IPS-NIHi11 (cell line): ENCODE measurements around the gene PDIA5.

Experiments used
- DNase-seq: peaks from one replicate; pipeline ENCODE4 v3.0.0; 2012; ENCODE audit warnings: mixed read lengths, low spot score

PDIA5 gene

DNA sequence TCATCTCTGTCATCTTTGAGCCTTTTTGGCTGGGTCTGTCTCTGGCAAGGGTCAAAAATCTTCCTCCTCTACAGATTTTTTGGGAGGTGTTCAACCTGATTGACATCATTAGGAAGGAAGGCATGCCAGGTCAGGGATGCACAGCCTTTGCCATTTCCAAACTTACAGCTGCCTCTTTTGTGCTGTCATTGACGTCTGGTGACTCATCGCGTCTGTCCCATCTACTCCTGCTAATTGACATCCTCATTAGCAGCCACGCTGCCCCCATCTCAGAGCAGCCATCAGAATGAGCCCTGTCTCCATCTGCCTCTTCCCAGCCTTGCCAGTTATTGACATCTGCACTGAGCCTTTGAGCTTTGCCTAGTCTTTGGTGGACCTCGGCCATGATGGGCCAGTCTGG is 53.0 kb downstream of the PDIA5 start:
- no peak for DNase-seq

GRCh38 chr3:123120573-123120972 is 53.7 kb downstream of the PDIA5 start:
- no peak for DNase-seq

DNA sequence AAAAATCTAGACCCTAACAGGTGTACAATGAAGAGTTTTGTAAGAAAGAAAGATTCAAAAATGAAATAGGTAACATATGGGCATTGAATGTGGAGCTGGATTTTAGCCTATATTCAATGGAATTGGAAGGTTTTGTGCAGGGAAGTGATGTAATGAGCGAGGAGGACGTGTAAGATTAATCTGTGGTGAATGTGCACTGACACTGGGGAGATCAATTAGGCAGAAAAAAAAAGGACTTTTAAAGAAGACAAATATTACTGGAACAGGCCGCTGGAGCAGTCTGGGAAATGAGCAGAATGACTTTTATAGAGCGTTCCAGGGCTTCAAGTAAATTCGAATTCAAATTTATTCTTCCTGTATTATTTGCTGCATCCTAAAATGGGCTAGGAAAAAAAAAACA is 55.2 kb downstream of the PDIA5 start:
- no peak for DNase-seq

DNA sequence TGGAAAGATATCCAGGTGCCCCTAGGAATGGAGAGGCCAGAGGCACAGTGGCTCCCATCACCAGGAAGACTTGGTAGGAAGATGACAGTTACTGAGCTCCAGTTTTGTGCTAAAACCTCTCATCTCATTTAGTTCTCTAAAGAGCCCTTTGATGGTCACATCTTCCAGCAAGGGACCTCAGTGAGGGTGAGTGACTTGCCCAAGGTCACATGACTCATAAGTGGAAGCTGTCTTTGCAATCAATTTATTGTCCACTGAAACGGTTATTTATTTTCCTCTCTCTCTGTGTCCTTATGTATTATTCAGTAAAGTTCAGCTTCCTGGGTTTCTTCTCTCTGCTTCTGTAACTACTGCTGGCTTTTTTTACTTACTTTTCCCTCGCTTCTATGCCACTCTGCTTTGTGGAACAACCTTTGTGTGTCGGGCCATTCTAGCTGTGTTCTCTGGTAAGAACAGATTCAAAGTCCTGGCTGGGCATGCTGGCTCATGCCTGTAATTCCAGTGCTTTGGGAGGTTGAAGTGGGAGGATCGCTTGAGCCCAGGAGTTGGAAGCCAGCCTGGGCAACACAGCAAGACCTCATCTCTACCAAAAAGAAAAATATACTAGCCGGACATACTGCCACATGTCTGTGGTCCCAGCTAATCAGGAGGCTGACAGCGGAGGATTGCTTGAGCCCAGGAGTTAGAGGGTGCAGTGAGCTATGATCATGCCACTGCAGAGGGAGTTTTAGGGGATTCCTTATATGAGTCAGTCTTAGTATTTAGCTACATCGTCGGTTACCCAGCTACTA is 55.9 kb downstream of the PDIA5 start:
- DNase-seq, result no peak

GRCh38 chr3:123123716-123124616 is 57.1 kb downstream of the PDIA5 start:
- no peak for DNase-seq

DNA sequence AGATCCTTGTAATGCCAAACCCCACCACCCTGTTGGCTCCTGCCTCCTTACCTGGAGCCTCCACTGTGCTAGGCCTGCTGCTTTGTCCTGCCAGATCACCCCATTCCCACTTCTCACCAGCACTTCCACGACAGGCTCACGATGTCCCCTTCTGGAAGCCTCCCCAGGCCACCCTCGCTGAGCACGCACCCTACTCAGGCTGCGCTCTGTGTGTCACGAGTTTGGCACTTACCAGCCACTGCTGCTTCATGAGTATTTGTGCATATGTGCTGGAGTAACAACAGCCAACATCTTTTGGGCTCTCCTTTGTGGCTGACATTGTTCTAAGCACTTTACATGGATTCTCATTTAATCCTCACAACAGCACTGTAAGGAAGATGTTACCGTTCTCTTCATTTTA is 58.1 kb downstream of the PDIA5 start:
- no peak for DNase-seq

- no peak for DNase-seq
Observed at GRCh38 chr3:123126031-123126430, 59.2 kb downstream of the PDIA5 start.

GRCh38 chr3:123126653-123127052 is 59.8 kb downstream of the PDIA5 start:
- DNase-seq, result no peak

GRCh38 chr3:123129092-123129491 is 62.3 kb downstream of the PDIA5 start:
- no peak for DNase-seq

DNA sequence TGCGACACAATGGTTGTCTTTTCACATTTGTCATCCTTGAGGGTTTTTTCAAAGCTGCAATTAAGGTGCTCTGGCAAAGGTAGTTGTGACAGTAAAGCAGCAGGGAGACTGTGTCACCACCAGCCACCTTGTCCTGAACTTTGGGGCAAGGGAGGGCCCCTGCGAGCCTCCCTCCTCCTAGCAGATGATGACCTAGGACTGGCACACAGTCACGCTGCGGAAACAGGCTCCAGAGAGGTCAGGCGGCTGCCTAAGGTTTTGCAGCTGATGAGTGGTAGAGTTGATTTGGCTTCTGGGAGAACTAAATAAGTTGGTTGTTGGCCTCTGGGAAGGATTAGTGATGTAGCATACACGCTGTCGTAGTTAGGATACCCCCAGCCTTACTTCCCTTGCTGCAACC is 62.7 kb downstream of the PDIA5 start:
- no peak for DNase-seq

- DNase-seq, result no peak
Observed at GRCh38 chr3:123130079-123130750, 63.4 kb downstream of the PDIA5 start.

DNA sequence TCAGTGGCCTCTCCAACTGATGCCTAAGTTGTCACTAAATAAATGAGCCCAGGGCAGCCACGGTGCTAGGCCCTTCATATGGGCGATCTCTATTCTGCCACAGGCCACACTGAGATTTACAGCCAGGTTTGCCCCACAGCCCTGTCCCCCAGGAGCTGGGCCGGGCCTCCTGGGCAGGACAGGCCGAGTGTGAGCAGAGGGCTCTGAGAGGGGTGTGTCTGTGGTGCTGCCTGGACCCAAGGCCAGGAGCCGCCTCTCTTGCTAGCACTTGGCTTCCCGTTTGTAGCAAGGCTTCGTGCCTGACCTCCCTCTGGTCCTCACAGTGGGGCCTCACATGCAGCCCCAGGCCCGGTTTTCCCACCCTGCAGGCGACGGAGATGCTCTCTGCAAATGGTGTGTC is 67.8 kb downstream of the PDIA5 start:
- DNase-seq, result no peak

DNA sequence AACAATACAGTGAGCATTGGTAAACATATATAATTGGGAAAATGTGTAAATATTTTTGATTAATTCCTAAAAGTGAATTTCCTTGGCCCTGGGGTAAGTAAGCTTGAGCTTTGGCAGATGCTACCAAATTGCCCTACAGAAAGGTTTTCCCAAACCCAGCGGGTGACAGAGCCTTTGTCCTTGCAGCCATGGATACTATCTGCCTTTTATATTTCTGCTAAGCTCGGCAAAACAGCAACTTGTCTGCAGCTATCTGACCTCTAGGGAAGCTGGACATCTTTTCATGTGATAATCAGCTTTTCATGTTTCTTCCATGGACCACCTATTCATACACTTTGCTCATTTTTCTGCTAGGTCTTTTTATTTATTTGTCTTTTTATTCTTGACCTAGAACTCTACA is 70.2 kb downstream of the PDIA5 start:
- no peak for DNase-seq

DNA sequence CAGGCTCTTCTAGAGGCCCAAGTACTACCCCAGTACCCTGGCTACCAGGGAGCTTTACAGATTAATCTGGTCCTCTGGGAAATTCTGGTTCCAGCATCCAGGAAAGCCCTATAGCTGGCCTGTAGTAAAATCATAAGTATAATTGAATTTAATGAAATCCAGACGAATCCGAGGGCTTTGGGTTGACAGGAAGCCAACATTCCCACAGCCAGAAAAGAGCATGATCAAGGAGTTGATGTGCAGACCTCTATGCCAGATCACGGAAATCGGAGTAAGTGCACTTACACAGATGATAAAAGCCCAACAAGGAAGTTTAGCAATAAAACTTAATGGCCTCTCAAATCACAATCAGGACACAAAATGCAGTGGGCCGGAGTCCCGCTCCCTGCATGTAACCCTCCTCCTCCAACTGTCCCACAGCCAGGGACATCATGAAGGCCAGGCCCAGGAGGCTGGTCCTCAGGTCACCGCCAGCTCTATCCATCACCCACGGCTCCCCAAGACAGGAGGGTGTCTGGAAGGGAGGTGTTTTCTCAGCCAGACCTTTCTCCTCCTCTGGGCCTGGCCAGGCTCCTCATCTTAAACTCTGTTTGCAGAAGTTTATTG is 72.1 kb downstream of the PDIA5 start:
- DNase-seq, result no peak

DNA sequence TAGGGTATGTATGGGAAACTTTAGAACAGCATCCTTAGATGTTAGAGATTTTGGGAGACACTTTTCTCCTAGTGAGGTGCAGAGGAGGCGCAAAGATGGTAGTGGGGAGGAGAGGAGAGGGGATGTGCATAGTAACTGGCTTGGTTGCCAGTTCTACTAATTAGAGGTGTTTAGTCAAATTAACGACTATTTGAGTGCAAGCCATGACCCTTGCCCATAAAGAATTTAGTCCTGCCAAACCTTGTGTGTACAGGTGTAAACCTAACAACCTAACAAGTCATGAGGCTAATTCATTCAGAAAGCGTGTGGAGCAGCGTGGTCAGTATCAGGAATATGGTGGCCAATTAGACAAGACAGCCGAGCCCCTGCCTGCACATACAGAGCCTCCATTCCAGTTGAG is 72.7 kb downstream of the PDIA5 start:
- no peak for DNase-seq

GRCh38 chr3:123140550-123140949 is 73.7 kb downstream of the PDIA5 start:
- no peak for DNase-seq

GRCh38 chr3:123141276-123141675 is 74.5 kb downstream of the PDIA5 start:
- DNase-seq, result no peak

GRCh38 chr3:123143669-123144411 is 77.0 kb downstream of the PDIA5 start:
- DNase-seq, result peak; percentile 50

- no peak for DNase-seq
Observed at GRCh38 chr3:123147754-123148535, 81.1 kb downstream of the PDIA5 start.

- no peak for DNase-seq
Observed at GRCh38 chr3:123148772-123149171, 81.9 kb downstream of the PDIA5 start.

GRCh38 chr3:123149525-123149924 is 82.7 kb downstream of the PDIA5 start:
- no peak for DNase-seq
